Naive thymus-derived CD4-positive, alpha-beta T cell (primary cell): ENCODE measurements around the gene PLPP1. TPM values are rescaled to one million over a fixed set of nuclear protein-coding genes. Genes with fewer than 3 reads are reported as not detected.

Experiments used
- ATAC-seq: fragments of 150-1000 bp; cut with Tn5 transposase; 2 replicates; pipeline ENCODE4 v1.10.0; 2021; ENCODE audit warnings: mild to moderate bottlenecking, moderate library complexity
- CTCF ChIA-PET: fragments of 350-600 bp; sonication (Branson Sonifier 250); formaldehyde crosslinking; loops from one replicate; lab custom pipeline; 2021; ENCODE audit warnings: antibody characterized with exemption; lab: Charles Lee
- POLR2A ChIA-PET: fragments of 350-600 bp; sonication (Branson Sonifier 250); formaldehyde crosslinking; loops from one replicate; lab custom pipeline; 2021; ENCODE audit warnings: antibody characterized with exemption, inconsistent platforms; lab: Charles Lee
- DNase-seq, 9 donors: peaks; one replicate each; pipeline versions ENCODE4 v3.0.0 to v3.0.0-alpha.2; 2020 to 2022; ENCODE audit warnings: mixed read lengths in 1 of 9
- H3K27ac ChIP-seq: one replicate; pipeline ENCODE4 v1.7.0; 2013; ENCODE audit warnings: mild to moderate bottlenecking, low read depth, low read length, moderate library complexity
- H3K27me3 ChIP-seq, 2 donors: one replicate each; pipeline ENCODE4 v1.7.0; 2013; ENCODE audit warnings: low read length in 2 of 2, mild to moderate bottlenecking in 2 of 2, moderate library complexity in 2 of 2; ENCODE audit not compliant: control insufficient read depth in 2 of 2, insufficient read depth in 2 of 2
- H3K36me3 ChIP-seq, 3 experiments: 1 replicate in 2 of 3; 2 replicates in 1 of 3; pipeline ENCODE4 v1.7.0; 2013; ENCODE audit warnings: low read length in 3 of 3, mild to moderate bottlenecking in 3 of 3, moderate library complexity in 1 of 3; ENCODE audit not compliant: insufficient read depth in 3 of 3, control insufficient read depth in 2 of 3
- H3K4me1 ChIP-seq, 2 donors: one replicate each; pipeline ENCODE4 v1.7.0; 2013; ENCODE audit warnings: low read length in 2 of 2, mild to moderate bottlenecking in 2 of 2, moderate library complexity in 1 of 2; ENCODE audit not compliant: control insufficient read depth in 2 of 2, insufficient read depth in 2 of 2
- H3K4me3 ChIP-seq: 2 replicates; pipeline ENCODE4 v1.7.0; 2013; ENCODE audit warnings: mild to moderate bottlenecking, low read length
- H3K9me3 ChIP-seq, 3 experiments: 1 replicate in 2 of 3; 2 replicates in 1 of 3; pipeline ENCODE4 v1.7.0; 2013; ENCODE audit warnings: low read length in 3 of 3; ENCODE audit not compliant: control insufficient read depth in 2 of 3
- H3K27ac Mint-ChIP-seq, 9 donors: one replicate each; pipeline ENCODE4 v1.8.0; 2020 to 2022; ENCODE audit warnings: mixed read lengths in 9 of 9, mild to moderate bottlenecking in 8 of 9, moderate library complexity in 5 of 9, inconsistent platforms in 2 of 9
- H3K27me3 Mint-ChIP-seq, 5 donors: one replicate each; pipeline ENCODE4 v1.8.0; 2021 to 2022; ENCODE audit warnings: mixed read lengths in 5 of 5, mild to moderate bottlenecking in 1 of 5
- H3K36me3 Mint-ChIP-seq, 5 donors: one replicate each; pipeline ENCODE4 v1.8.0; 2020 to 2022; ENCODE audit warnings: mixed read lengths in 5 of 5, mild to moderate bottlenecking in 3 of 5, inconsistent platforms in 1 of 5
- H3K4me1 Mint-ChIP-seq, 7 donors: one replicate each; pipeline ENCODE4 v1.8.0; 2020 to 2022; ENCODE audit warnings: mixed read lengths in 7 of 7, mild to moderate bottlenecking in 3 of 7, inconsistent platforms in 1 of 7
- H3K4me3 Mint-ChIP-seq, 10 donors: one replicate each; pipeline ENCODE4 v1.8.0; 2020 to 2022; ENCODE audit warnings: mild to moderate bottlenecking in 10 of 10, mixed read lengths in 10 of 10, moderate library complexity in 6 of 10, inconsistent platforms in 2 of 10
- H3K9me3 Mint-ChIP-seq, 11 donors: one replicate each; pipeline ENCODE4 v1.8.0; 2020 to 2022; ENCODE audit warnings: mixed read lengths in 11 of 11, mild to moderate bottlenecking in 4 of 11, inconsistent platforms in 1 of 11, moderate library complexity in 1 of 11
- intact Hi-C, 2 donors: fragments of 100-400 bp; cut with micrococcal nuclease; formaldehyde crosslinking; loops; one replicate each; pipeline ENCODE4 v1.15.1; 2023
- polyA plus RNA-seq, 2 donors: library from polyadenylated mRNA; unstranded; fragments of 300-500 nt; fragmentation: Illumina TruSeq; gene quantifications; one replicate each; pipeline ENCODE4 v1.2.3, GENCODE V29; 2021
- total RNA-seq, 6 experiments: library from RNA in 5 of 6; stranded (reverse) in 5 of 6; gene quantifications; 1 replicate in 5 of 6; 2 replicates in 1 of 6; pipeline ENCODE4 v1.2.3 and lab custom pipeline; 2021 to 2026

Gene PLPP1
- total and polyA plus RNA-seq, 7 experiments from 2014 or later, result 8.0 to 31.3 (median 12.9) TPM

GRCh38 chr5:55441107-55441771 is 93.5 kb downstream of the PLPP1 start:
- peaks cover 12 to 41% (median 30%) of the 10 kb centered on the region in 7 donors for H3K4me1 Mint-ChIP-seq
- POLR2A ChIA-PET, result interaction anchor here (1.2 kb wide), 1 partner anchor 10 kb away, joined by 4 read pairs; no protein-coding TSS in a partner anchor
- CTCF ChIA-PET, result interaction anchor here (1.0 kb wide), 1 partner anchor 21 kb away, joined by 3 read pairs; no protein-coding TSS in a partner anchor
- no peaks in the 10 kb centered on the region for H3K27me3 Mint-ChIP-seq
- no peak overlapping the region for H3K27ac ChIP-seq
- no peaks in the 10 kb centered on the region for H3K27me3 ChIP-seq
- H3K9me3 ChIP-seq, result no peaks in the 10 kb centered on the region
- intact Hi-C loops, result no loop called here
- peaks cover 0 to 5% (median 2%) of the 10 kb centered on the region in 11 donors for H3K9me3 Mint-ChIP-seq
- H3K4me3 Mint-ChIP-seq, result peak overlapping the region in 1 of 10 donors; percentile 5
- peaks cover 0 to 2% of the 10 kb centered on the region in 2 donors for H3K4me1 ChIP-seq
- no peaks in the 10 kb centered on the region for H3K36me3 ChIP-seq
- peaks cover 12 to 35% (median 26%) of the 10 kb centered on the region in 5 donors for H3K36me3 Mint-ChIP-seq
- no peak for ATAC-seq
- H3K4me3 ChIP-seq, result no peak overlapping the region
- no peak for DNase-seq
- H3K27ac Mint-ChIP-seq, result peak overlapping the region in 8 of 9 donors; percentile 12 to 85 (median 66)

GRCh38 chr5:55440188-55440646 is 94.5 kb downstream of the PLPP1 start:
- Mint-ChIP-seq H3K9me3 (peaks cover 2 to 13% (median 7%) of the 10 kb centered on the region in 11 donors), H3K36me3 (peaks cover 22 to 39% (median 34%) of the 10 kb centered on the region in 5 donors), H3K4me1 (peaks cover 12 to 39% (median 30%) of the 10 kb centered on the region in 7 donors), H3K27ac (peak overlapping the region in 7 of 9 donors; percentile 24 to 82 (median 72)), H3K27me3 (no peaks in the 10 kb centered on the region), H3K4me3 (no peak overlapping the region)
- H3K4me1 ChIP-seq, result peaks cover 0 to 2% of the 10 kb centered on the region in 2 donors
- intact Hi-C loops, result no loop called here
- ATAC-seq (no peak), DNase-seq (no peak)
- CTCF ChIA-PET, result no interaction called here
- H3K27me3 ChIP-seq, result no peaks in the 10 kb centered on the region
- POLR2A ChIA-PET, result interaction anchor here (0.6 to 1.2 kb wide), 2 partner anchors 11 to 101 kb away, joined by 3 to 4 read pairs; no protein-coding TSS in a partner anchor
- peak overlapping the region; percentile 15 for H3K27ac ChIP-seq
- no peak overlapping the region for H3K4me3 ChIP-seq
- H3K9me3 ChIP-seq, result no peaks in the 10 kb centered on the region
- no peaks in the 10 kb centered on the region for H3K36me3 ChIP-seq

GRCh38 chr5:55438998-55439397 is 95.8 kb downstream of the PLPP1 start:
- Histone ChIP-seq H3K27me3 (no peaks in the 10 kb centered on the region), H3K4me3 (no peak overlapping the region), H3K36me3 (peaks cover 0 to 3% (median 0%) of the 10 kb centered on the region in 3 experiments), H3K9me3 (peaks cover 0 to 7% (median 0%) of the 10 kb centered on the region in 3 experiments), H3K4me1 (peaks cover 0 to 2% of the 10 kb centered on the region in 2 donors), H3K27ac (no peak overlapping the region)
- ChIA-PET CTCF (no interaction called here), POLR2A (no interaction called here)
- H3K4me1 Mint-ChIP-seq, result peaks cover 12 to 39% (median 31%) of the 10 kb centered on the region in 7 donors
- peaks cover 31 to 50% (median 43%) of the 10 kb centered on the region in 5 donors for H3K36me3 Mint-ChIP-seq
- no peak for DNase-seq
- no peaks in the 10 kb centered on the region for H3K27me3 Mint-ChIP-seq
- H3K4me3 Mint-ChIP-seq, result no peak overlapping the region
- ATAC-seq, result no peak
- peaks cover 4 to 25% (median 18%) of the 10 kb centered on the region in 11 donors for H3K9me3 Mint-ChIP-seq
- peak overlapping the region in 7 of 9 donors; percentile 14 to 82 (median 57) for H3K27ac Mint-ChIP-seq
- intact Hi-C loops, result no loop called here

DNA sequence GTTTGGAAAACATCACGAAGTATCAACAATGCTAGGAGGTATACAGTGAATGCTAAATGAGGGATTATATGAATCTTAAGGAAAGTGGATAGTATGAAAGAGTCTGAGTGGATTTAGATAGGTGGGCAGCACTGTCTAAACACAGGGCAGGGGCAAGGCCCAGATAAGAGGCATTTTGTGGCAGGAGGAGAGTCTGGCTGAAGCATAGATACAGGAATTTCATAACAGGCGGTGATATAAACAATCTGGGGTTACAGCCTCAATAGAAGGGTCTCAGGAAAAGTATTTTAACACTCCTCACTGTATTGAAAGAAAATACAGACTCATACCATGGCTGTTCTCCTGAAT is 96.9 kb downstream of the PLPP1 start:
- H3K27me3 ChIP-seq, result no peaks in the 10 kb centered on the region
- Mint-ChIP-seq H3K4me1 (peaks cover 12 to 38% (median 31%) of the 10 kb centered on the region in 7 donors), H3K27ac (peak overlapping the region in 5 of 9 donors; percentile 0 to 43 (median 20)), H3K36me3 (peaks cover 33 to 52% (median 48%) of the 10 kb centered on the region in 5 donors), H3K27me3 (no peaks in the 10 kb centered on the region), H3K4me3 (no peak overlapping the region), H3K9me3 (peaks cover 6 to 34% (median 22%) of the 10 kb centered on the region in 11 donors)
- ChIA-PET CTCF (no interaction called here), POLR2A (no interaction called here)
- peaks cover 0 to 6% (median 0%) of the 10 kb centered on the region in 3 experiments for H3K36me3 ChIP-seq
- H3K4me1 ChIP-seq, result peaks cover 0 to 2% of the 10 kb centered on the region in 2 donors
- H3K4me3 ChIP-seq, result no peak overlapping the region
- ATAC-seq (no peak), DNase-seq (no peak)
- H3K27ac ChIP-seq, result no peak overlapping the region
- intact Hi-C loops, result no loop called here
- H3K9me3 ChIP-seq, result peaks cover 0 to 13% (median 0%) of the 10 kb centered on the region in 3 experiments

DNA sequence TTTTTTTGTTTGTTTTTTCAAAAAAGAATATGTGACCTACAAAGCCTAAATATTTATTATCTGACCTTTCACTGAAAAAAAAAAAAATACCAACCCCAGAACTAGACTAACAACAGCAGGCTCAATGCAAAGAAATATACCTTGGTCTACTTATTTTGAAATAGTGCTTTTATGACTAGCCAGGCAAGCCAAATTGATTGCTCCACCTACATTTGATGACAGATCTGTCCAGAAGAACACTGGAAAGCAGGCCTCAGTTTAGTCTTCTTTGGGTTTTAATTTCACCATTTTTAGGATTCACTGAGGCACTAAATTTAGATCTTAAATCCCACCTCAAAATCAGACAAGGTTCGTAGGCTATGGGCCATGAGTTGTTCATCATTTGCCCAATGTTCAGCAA is 97.3 kb downstream of the PLPP1 start:
- CTCF ChIA-PET, result no interaction called here
- intact Hi-C loops, result no loop called here

DNA sequence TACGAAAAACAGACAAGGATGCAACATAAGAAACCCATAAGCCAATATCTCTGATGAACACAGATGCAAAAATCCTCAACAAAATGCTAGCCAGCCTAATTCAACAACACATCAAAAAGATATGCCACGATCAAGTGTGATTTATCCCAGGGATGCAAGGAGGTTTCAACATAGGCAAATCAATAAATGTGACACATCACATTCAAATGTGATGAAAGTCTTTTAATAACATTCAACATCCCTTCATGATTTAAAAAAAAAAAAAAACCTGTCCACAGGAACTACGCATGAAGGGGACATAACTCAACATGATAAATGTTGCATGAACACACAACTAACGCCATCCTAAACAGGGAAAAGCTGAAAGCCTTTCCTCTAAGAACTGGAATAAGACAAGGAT is 102.2 kb downstream of the PLPP1 start:
- Mint-ChIP-seq H3K36me3 (peaks cover 63 to 85% (median 78%) of the 10 kb centered on the region in 5 donors), H3K27ac (no peak overlapping the region), H3K9me3 (peaks cover 21 to 80% (median 45%) of the 10 kb centered on the region in 11 donors), H3K4me1 (peaks cover 0 to 9% (median 0%) of the 10 kb centered on the region in 7 donors), H3K27me3 (no peaks in the 10 kb centered on the region), H3K4me3 (no peak overlapping the region)
- Histone ChIP-seq H3K27ac (no peak overlapping the region), H3K36me3 (peaks cover 0 to 35% (median 0%) of the 10 kb centered on the region in 3 experiments), H3K9me3 (peaks cover 0 to 41% (median 3%) of the 10 kb centered on the region in 3 experiments), H3K4me3 (no peak overlapping the region), H3K4me1 (no peaks in the 10 kb centered on the region), H3K27me3 (no peaks in the 10 kb centered on the region)
- DNase-seq, result no peak
- ChIA-PET POLR2A (interaction anchor here (0.6 kb wide), 1 partner anchor 17 kb away, joined by 4 read pairs; no protein-coding TSS in a partner anchor), CTCF (interaction anchor here (0.6 kb wide), 1 partner anchor 1121 kb away, joined by 4 read pairs; no protein-coding TSS in a partner anchor)
- no peak for ATAC-seq
- intact Hi-C loops, result no loop called here

More for the DNA sequence above, 97.3 kb downstream of the PLPP1 start:
- Histone ChIP-seq H3K27me3 (no peaks in the 10 kb centered on the region), H3K27ac (no peak overlapping the region), H3K4me1 (peaks cover 0 to 2% of the 10 kb centered on the region in 2 donors), H3K4me3 (no peak overlapping the region), H3K9me3 (peaks cover 0 to 17% (median 0%) of the 10 kb centered on the region in 3 experiments), H3K36me3 (peaks cover 0 to 10% (median 0%) of the 10 kb centered on the region in 3 experiments)
- Mint-ChIP-seq H3K36me3 (peaks cover 37 to 56% (median 52%) of the 10 kb centered on the region in 5 donors), H3K4me1 (peaks cover 10 to 35% (median 31%) of the 10 kb centered on the region in 7 donors), H3K4me3 (no peak overlapping the region), H3K27me3 (no peaks in the 10 kb centered on the region), H3K9me3 (peaks cover 10 to 38% (median 25%) of the 10 kb centered on the region in 11 donors), H3K27ac (peak overlapping the region in 5 of 9 donors; percentile 0 to 59 (median 20))
- ATAC-seq (no peak), DNase-seq (no peak)
- POLR2A ChIA-PET, result no interaction called here
